Effector memory CD4-positive, alpha-beta T cell (primary cell): ENCODE measurements around the gene SMYD3.
"Not testable (repeated sequence)": the region's sequence is repeated elsewhere in the genome, so short reads cannot be mapped to it uniquely, and the experiment has no call there.

Source experiments
- DNase-seq, 3 donors: peaks; one replicate each; pipeline ENCODE4 v3.0.0-alpha.2; 2020
- H3K27ac ChIP-seq: 2 replicates; pipeline ENCODE4 v1.7.0; 2013; ENCODE audit warnings: mild to moderate bottlenecking, low read length, moderate library complexity; ENCODE audit not compliant: insufficient read depth, poor library complexity, severe bottlenecking
- H3K27me3 ChIP-seq: replicated peaks from 2 replicates; pipeline ENCODE4 v1.7.0; 2013; ENCODE audit warnings: mild to moderate bottlenecking, low read length; ENCODE audit not compliant: insufficient read depth, control insufficient read depth, poor library complexity, severe bottlenecking
- H3K36me3 ChIP-seq: 2 replicates; pipeline ENCODE4 v1.7.0; 2013; ENCODE audit warnings: mild to moderate bottlenecking, low read length, moderate library complexity; ENCODE audit not compliant: control insufficient read depth, insufficient read depth
- H3K4me1 ChIP-seq: 2 replicates; pipeline ENCODE4 v1.7.0; 2013; ENCODE audit warnings: low read length, mild to moderate bottlenecking; ENCODE audit not compliant: control insufficient read depth, insufficient read depth, poor library complexity, severe bottlenecking
- H3K4me3 ChIP-seq: 2 replicates; pipeline ENCODE4 v1.7.0; 2013; ENCODE audit warnings: low read length, low read depth, mild to moderate bottlenecking; ENCODE audit not compliant: insufficient read depth, poor library complexity, severe bottlenecking
- H3K9me3 ChIP-seq: 2 replicates; pipeline ENCODE4 v1.7.0; 2013; ENCODE audit warnings: mild to moderate bottlenecking, low read length, moderate library complexity; ENCODE audit not compliant: control insufficient read depth

Gene SMYD3

DNA sequence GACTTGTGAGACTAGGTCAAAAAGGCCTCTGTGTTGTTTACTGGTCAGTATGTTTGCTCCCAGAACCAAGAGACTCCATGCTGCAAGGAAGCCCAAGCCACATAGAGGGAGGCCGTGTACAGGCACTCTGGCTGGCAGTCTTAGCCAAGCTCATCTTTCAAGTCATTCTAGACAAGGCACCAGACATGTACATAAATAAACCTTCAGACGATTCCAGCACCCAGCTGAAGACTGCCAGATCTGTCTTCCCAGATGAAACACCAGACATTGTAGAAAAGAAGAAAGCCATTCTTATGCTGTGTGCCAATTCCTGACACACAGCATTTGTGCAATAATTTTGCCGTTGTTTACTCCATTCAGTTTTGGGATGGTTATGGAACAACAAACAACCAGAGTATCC is 756.8 kb downstream of the SMYD3 start:
- no peaks in the 10 kb centered on the region for H3K4me1 ChIP-seq
- H3K27ac ChIP-seq, result no peak overlapping the region
- H3K4me3 ChIP-seq, result no peak overlapping the region
- no peak for DNase-seq
- no peaks in the 10 kb centered on the region for H3K9me3 ChIP-seq
- no peaks in the 10 kb centered on the region for H3K27me3 ChIP-seq
- H3K36me3 ChIP-seq, result no peaks in the 10 kb centered on the region

DNA sequence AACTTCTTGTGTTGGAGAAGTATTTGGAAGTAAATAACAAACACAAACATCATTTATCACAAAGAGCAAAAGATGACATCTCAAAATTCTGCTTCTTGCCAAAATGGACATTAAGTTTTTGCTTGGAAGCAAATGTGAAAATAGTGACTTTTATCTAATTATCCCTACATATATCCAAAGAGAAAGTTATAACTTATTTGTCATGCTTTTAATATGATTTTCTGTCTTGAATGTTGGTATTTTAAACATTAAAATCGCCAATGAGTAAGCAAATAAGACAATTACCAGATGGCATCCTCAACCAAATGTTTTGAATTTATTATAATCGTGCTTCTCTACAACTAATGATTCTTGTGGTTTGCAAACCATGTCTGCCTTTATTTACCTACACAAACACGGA is 758.0 kb downstream of the SMYD3 start:
- H3K4me3 ChIP-seq, result no peak overlapping the region
- H3K27me3 ChIP-seq, result no peaks in the 10 kb centered on the region
- no peak overlapping the region for H3K27ac ChIP-seq
- H3K9me3 ChIP-seq, result no peaks in the 10 kb centered on the region
- DNase-seq, result no peak
- no peaks in the 10 kb centered on the region for H3K4me1 ChIP-seq
- no peaks in the 10 kb centered on the region for H3K36me3 ChIP-seq

DNA sequence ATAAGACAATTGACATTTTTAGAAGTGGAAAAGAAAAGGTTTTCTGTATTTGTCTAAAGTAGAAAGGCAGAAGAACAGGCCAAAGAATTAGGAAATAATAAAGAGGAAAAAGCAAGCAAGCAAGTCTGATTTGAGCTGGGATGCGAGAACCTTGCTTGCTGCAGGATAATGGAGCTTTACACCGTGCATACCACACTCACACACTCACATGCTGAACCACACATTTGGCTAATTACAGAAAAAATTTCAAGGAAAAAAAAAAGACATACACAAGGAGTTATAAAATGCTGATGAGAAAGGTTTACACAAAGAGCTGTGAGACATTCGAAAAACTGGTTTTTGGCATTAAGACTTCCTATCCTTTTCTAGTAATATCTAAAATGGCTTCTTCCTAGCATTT is 758.4 kb downstream of the SMYD3 start:
- Histone ChIP-seq H3K9me3 (no peaks in the 10 kb centered on the region), H3K36me3 (no peaks in the 10 kb centered on the region), H3K4me3 (no peak overlapping the region), H3K4me1 (no peaks in the 10 kb centered on the region), H3K27ac (no peak overlapping the region), H3K27me3 (no peaks in the 10 kb centered on the region)
- no peak for DNase-seq

DNA sequence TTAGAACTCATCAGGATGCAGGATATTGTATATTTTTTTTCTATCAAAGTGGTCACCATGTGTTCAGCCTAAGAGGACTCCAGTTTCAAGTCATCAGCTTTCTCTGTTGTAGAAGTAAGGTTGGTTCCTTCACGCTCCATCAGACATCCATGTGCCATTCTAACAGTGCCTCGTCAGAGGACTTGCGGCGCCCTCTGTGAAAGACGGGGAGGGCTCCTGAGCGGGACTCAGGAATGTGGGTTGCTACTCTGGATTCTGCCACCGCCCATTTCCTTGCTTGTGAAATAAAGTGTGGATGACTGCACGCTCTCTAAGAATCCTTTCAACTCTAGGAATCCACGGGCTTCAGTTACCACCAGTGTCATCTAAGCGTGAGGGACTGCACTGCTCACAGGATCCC is 758.8 kb downstream of the SMYD3 start:
- no peak overlapping the region for H3K4me3 ChIP-seq
- no peaks in the 10 kb centered on the region for H3K9me3 ChIP-seq
- no peak overlapping the region for H3K27ac ChIP-seq
- H3K4me1 ChIP-seq, result no peaks in the 10 kb centered on the region
- DNase-seq, result no peak
- no peaks in the 10 kb centered on the region for H3K36me3 ChIP-seq
- H3K27me3 ChIP-seq, result no peaks in the 10 kb centered on the region

DNA sequence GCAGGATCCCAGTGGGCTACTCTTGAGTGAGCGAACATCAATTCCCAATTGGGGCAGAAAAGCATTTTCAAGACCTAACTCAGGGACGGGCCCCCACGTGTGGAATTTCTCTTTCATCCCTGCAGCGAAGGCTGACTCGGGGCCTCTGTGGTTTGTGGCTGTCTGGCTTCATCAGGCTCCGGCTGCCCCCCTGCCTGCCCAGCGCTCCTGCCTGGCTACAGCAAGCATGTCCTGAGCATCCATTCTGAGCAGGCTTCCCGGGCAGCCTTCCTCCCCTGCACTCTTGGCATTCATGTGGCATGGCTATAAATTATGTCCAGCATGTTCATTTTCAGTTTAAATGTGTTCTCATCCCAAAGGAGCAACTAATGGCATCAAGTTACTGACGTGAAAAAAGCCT is 764.2 kb downstream of the SMYD3 start:
- no peak for DNase-seq
- no peaks in the 10 kb centered on the region for H3K27me3 ChIP-seq
- H3K9me3 ChIP-seq, result no peaks in the 10 kb centered on the region
- no peak overlapping the region for H3K27ac ChIP-seq
- H3K4me3 ChIP-seq, result no peak overlapping the region
- no peaks in the 10 kb centered on the region for H3K4me1 ChIP-seq
- H3K36me3 ChIP-seq, result no peaks in the 10 kb centered on the region

- H3K36me3 ChIP-seq, result not testable (repeated sequence)
Observed at GRCh38 chr1:245740336-245740735, 766.7 kb downstream of the SMYD3 start.

DNA sequence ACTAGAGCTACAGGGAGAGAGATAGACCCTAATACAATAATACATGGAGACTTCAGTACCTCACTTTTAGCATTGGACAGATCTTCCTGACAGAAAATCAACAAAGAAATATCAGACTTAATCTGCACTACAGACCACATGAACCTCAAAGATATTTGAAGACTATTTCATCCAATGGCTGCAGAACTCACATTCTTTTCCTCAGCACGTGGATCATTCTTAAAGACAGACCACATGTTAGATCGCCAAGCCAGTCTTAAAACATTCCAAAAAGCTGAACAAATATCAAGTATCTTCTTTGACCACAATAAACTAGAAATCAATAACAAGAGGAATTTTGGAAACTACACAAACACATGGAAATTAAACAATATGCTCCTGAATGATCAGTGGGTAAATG is 776.3 kb downstream of the SMYD3 start:
- H3K27ac ChIP-seq, result no peak overlapping the region
- no peaks in the 10 kb centered on the region for H3K9me3 ChIP-seq
- H3K36me3 ChIP-seq, result no peaks in the 10 kb centered on the region
- no peaks in the 10 kb centered on the region for H3K27me3 ChIP-seq
- H3K4me1 ChIP-seq, result no peaks in the 10 kb centered on the region
- DNase-seq, result no peak
- H3K4me3 ChIP-seq, result no peak overlapping the region

More at GRCh38 chr1:245740336-245740735, 766.7 kb downstream of the SMYD3 start:
- not testable (repeated sequence) for H3K4me3 ChIP-seq, H3K27me3 ChIP-seq, H3K4me1 ChIP-seq, H3K9me3 ChIP-seq, H3K27ac ChIP-seq, DNase-seq

DNA sequence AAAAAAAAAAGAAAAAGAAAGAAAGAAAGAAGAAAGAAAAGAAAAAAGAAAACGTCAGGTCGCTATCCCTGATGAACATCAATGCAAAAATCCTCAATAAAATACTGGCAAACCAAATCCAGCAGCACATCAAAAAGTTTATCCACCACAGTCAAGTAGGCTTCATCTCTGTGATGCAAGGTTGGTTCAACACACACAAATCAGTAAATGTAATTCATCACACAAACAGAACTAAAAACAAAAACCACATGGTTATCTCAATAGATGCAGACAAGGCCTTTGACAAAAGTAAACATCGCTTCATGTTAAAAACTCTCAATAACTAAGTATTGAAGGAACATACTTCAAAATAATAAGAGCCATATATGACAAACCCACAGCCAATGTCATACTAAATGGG is 779.0 kb downstream of the SMYD3 start:
- not testable (repeated sequence) for DNase-seq, H3K4me3 ChIP-seq, H3K27me3 ChIP-seq, H3K4me1 ChIP-seq, H3K27ac ChIP-seq, H3K9me3 ChIP-seq, H3K36me3 ChIP-seq

DNA sequence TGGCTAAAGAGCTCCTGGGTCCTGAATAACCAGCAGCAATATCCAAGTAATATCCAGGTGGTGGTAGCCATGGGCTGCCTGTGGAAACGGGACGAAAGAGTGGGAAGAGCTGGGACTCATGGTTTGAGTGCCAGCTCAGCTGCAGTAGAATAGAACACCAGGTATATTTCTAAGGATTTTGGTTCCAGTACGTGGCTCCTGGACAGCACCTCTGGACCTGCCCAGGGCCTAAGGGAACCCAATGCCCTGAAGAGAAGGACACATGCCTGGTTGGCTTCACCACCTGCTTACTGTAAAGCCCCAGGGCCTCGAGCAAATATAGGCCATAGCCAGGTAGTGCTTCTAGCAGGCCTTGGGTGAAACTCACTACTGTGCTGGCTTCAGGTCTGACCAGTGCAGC is 785.6 kb downstream of the SMYD3 start:
- Histone ChIP-seq H3K27ac (no peak overlapping the region), H3K9me3 (no peaks in the 10 kb centered on the region), H3K4me3 (no peak overlapping the region), H3K36me3 (no peaks in the 10 kb centered on the region), H3K27me3 (no peaks in the 10 kb centered on the region), H3K4me1 (no peaks in the 10 kb centered on the region)
- no peak for DNase-seq

DNA sequence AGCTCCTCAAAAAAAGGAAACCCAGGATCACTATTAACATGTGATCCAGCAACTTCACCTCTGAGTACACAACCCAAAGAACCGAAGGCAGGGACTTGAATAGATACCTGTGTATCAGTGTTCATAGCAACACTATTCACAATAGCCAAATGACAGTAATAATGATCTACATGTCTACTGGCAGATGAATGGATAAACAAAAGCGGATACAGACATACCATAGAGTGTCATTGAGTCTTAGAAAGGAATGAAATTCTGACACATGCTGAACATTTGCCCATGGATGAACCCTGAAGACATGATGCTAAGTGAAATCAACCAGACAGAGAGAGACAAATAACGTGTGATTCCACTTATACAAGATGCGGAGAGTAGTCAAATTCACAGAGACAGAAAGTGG is 788.1 kb downstream of the SMYD3 start:
- Histone ChIP-seq H3K4me1 (no peaks in the 10 kb centered on the region), H3K27ac (no peak overlapping the region), H3K9me3 (no peaks in the 10 kb centered on the region), H3K27me3 (no peaks in the 10 kb centered on the region), H3K36me3 (no peaks in the 10 kb centered on the region), H3K4me3 (no peak overlapping the region)
- DNase-seq, result no peak

DNA sequence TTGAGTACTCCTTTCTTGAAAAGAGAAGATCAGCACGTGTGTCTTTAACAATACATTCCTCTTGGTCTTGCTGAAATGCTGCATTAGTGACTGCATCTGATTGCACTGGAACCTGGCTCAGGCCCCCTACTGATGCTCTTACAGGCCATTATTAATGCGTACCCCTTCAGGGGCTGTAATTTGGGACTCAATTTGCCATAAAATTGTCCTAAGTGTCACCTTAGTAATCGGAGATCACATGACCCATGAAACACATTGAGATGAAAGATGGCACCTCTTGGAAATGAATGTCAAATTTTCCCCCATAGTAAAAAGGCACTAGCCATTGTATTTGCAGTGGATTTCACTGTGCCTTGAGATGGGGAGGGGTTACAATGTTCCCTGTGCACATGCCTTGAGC is 789.0 kb downstream of the SMYD3 start:
- H3K4me3 ChIP-seq, result no peak overlapping the region
- no peaks in the 10 kb centered on the region for H3K36me3 ChIP-seq
- H3K27me3 ChIP-seq, result no peaks in the 10 kb centered on the region
- no peaks in the 10 kb centered on the region for H3K4me1 ChIP-seq
- H3K9me3 ChIP-seq, result no peaks in the 10 kb centered on the region
- no peak overlapping the region for H3K27ac ChIP-seq
- DNase-seq, result no peak
